ENCODE data around the gene CLDN3.

DNA sequence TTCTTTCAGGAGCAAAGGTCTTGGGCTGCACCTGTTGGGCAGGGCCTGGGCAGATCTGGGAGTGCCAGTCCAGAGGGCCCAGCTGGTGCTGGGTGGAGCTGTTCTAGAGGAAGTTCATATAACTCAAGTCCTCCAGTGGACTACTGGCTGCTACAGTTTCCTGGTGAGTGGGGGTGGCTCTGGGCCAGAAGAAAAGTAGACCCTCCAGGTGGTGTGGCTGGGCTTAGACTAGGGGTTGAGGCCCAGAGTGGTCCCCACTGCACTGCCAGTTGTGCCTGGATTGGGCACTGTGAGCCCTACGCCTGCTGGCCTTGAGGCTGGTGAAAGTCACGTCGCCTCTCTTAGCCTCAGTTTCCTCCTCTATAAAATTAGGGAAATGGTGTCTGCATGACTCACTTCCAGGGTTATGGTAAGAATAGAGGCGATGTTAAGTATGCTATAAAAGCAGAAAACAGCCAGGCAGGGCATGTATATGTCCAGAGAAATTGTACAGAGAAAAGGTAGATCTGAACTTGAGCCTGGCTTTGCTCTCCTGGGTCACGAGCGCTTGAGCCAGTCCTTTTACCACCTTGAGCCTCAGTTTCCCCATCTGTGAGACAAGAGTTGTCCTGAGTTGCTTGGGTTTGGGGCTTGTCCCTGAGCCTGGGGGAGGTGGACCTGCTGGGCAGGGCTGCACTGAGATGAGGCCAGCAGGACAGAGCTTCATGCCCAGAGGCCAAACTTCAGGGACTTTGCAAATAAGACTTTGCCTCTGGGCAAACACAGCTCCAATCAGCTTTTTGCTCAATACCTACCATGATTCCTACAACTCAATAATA lies 3.8 kb upstream of the CLDN3 start:
- TF ChIP-seq POLR2A (IDR thresholded peaks at IDR 0.05), result no peak
- TF ChIP-seq, protein P1, sequence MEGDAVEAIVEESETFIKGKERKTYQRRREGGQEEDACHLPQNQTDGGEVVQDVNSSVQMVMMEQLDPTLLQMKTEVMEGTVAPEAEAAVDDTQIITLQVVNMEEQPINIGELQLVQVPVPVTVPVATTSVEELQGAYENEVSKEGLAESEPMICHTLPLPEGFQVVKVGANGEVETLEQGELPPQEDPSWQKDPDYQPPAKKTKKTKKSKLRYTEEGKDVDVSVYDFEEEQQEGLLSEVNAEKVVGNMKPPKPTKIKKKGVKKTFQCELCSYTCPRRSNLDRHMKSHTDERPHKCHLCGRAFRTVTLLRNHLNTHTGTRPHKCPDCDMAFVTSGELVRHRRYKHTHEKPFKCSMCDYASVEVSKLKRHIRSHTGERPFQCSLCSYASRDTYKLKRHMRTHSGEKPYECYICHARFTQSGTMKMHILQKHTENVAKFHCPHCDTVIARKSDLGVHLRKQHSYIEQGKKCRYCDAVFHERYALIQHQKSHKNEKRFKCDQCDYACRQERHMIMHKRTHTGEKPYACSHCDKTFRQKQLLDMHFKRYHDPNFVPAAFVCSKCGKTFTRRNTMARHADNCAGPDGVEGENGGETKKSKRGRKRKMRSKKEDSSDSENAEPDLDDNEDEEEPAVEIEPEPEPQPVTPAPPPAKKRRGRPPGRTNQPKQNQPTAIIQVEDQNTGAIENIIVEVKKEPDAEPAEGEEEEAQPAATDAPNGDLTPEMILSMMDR (IDR thresholded peaks at IDR 0.05), result no peak

Measured in vagina (tissue), 2 donors.